PC-9 (cell line): Measurements from ENCODE around the gene PDHX. TPM values are rescaled to one million over a fixed set of nuclear protein-coding genes. Genes with fewer than 3 reads are reported as not detected.

Source experiments
- BruUV-seq: library from RNA; stranded (reverse); fragments of 400-500 nt; replicated peaks from 2 replicates; lab custom pipeline; 2021; lab: Mats Ljungman, UMichigan
- CTCF ChIA-PET: fragments of 300-600 bp; sonication (Branson Sonifier 250); formaldehyde crosslinking; loops from one replicate; lab custom pipeline; 2022; ENCODE audit warnings: antibody characterized with exemption; lab: Charles Lee
- POLR2A ChIA-PET: fragments of 300-600 bp; sonication (Branson Sonifier 250); formaldehyde crosslinking; loops from one replicate; lab custom pipeline; 2022; ENCODE audit warnings: antibody characterized with exemption; ENCODE audit not compliant: unreplicated experiment; lab: Charles Lee
- DNase-seq, 2 experiments: peaks; one replicate each; pipeline versions ENCODE4 v3.0.0 to v3.0.0-alpha.2; 2015 to 2022; ENCODE audit warnings: mixed read lengths in 1 of 2
- H2AFZ ChIP-seq: fragments of 200-600 bp; sonication (generic); 2 replicates; pipeline ENCODE4 v1.8.1; 2017; ENCODE audit warnings: antibody characterized with exemption
- H3F3A ChIP-seq: fragments of 200-600 bp; sonication (generic); 2 replicates; pipeline ENCODE4 v1.8.1; 2017; ENCODE audit warnings: antibody characterized with exemption, mild to moderate bottlenecking, low read depth; ENCODE audit not compliant: insufficient read depth
- H3K27ac ChIP-seq: fragments of 200-600 bp; sonication (generic); 2 replicates; pipeline ENCODE4 v1.6.1; 2016; ENCODE audit warnings: mixed run types
- H3K27me3 ChIP-seq: fragments of 200-600 bp; sonication (generic); 2 replicates; pipeline ENCODE4 v1.6.1; 2016; ENCODE audit warnings: low read depth, mixed run types; ENCODE audit not compliant: insufficient read depth
- H3K36me3 ChIP-seq: fragments of 200-600 bp; sonication (generic); 2 replicates; pipeline ENCODE4 v1.6.1; 2016; ENCODE audit warnings: low read depth, mixed run types
- H3K4me1 ChIP-seq: fragments of 200-600 bp; sonication (generic); replicated peaks from 2 replicates; pipeline ENCODE4 v1.6.1; 2016; ENCODE audit warnings: mixed run types; ENCODE audit not compliant: insufficient read depth
- H3K4me2 ChIP-seq: fragments of 200-600 bp; sonication (generic); 2 replicates; pipeline ENCODE4 v1.6.1; 2017; ENCODE audit warnings: mixed run types
- H3K4me3 ChIP-seq: fragments of 200-600 bp; sonication (generic); 2 replicates; pipeline ENCODE4 v1.6.1; 2016; ENCODE audit warnings: mixed run types
- H3K79me2 ChIP-seq: fragments of 200-600 bp; sonication (generic); 2 replicates; pipeline ENCODE4 v1.6.1; 2017; ENCODE audit warnings: low read depth, mixed run types
- H3K9me2 ChIP-seq: fragments of 200-600 bp; sonication (generic); 2 replicates; pipeline ENCODE4 v1.8.1; 2017; ENCODE audit warnings: mild to moderate bottlenecking; ENCODE audit not compliant: insufficient read depth
- H3K9me3 ChIP-seq: fragments of 200-600 bp; sonication (generic); 2 replicates; pipeline ENCODE4 v1.8.1; 2016; ENCODE audit warnings: low read depth; ENCODE audit not compliant: insufficient read depth
- H4K20me1 ChIP-seq: fragments of 200-600 bp; sonication (generic); 2 replicates; pipeline ENCODE4 v1.8.1; 2017; ENCODE audit not compliant: insufficient read depth
- CTCF ChIP-seq: fragments of 200-600 bp; sonication (generic); conservative IDR thresholded peaks from 2 replicates; pipeline ENCODE4 v1.6.1; 2017; ENCODE audit warnings: mixed run types, antibody characterized with exemption, mild to moderate bottlenecking, moderate library complexity
- EZH2 ChIP-seq: fragments of 200-600 bp; sonication (generic); IDR thresholded peaks from 2 replicates; pipeline ENCODE4 v1.8.0; 2017; ENCODE audit warnings: antibody characterized with exemption, low read depth
- intact Hi-C: fragments of 100-400 bp; cut with micrococcal nuclease; formaldehyde crosslinking; loops from one replicate; pipeline ENCODE4 v1.10.0; 2022; ENCODE audit not compliant: unreplicated experiment
- total RNA-seq: library from RNA; stranded (reverse); gene quantifications from 2 replicates; pipeline ENCODE4 v1.2.3, GENCODE V29; 2021

Gene PDHX
- total RNA-seq, 1 experiment from 2014 or later, result 47.0 TPM

DNA sequence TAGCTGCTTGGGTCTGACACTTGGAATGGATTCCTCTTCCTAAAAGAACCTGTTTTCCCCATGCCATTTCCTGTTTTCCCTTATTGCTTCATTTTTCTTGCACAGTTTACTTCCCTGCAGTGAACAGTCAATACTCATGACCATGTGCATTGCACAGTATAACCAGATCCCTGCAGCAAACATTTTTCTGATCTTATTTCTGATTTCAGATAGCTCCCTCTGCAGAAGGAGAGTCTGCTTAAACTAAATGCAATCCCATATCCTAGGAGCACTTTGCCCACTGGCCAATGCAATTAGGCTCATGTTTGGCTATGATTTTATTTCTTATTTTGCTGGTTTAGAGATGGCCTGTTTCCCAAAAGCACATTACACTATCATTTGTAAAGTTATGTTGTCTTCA, 125.8 kb downstream of the PDHX start:
- no peak overlapping the region for H2AFZ ChIP-seq
- CTCF ChIA-PET, result interaction anchor here (0.6 kb wide), 1 partner anchor 99 kb away, joined by 3 read pairs; no protein-coding TSS in a partner anchor
- no peaks in the 10 kb centered on the region for H3K9me3 ChIP-seq
- H3K36me3 ChIP-seq, result no peaks in the 10 kb centered on the region
- no peak overlapping the region for H3K27ac ChIP-seq
- H3K9me2 ChIP-seq, result no peaks in the 10 kb centered on the region
- H3K4me1 ChIP-seq, result peaks cover 51% of the 10 kb centered on the region
- intact Hi-C loops, result no loop called here
- POLR2A ChIA-PET, result no interaction called here
- no peaks in the 10 kb centered on the region for H4K20me1 ChIP-seq
- H3K4me3 ChIP-seq, result no peak overlapping the region
- no TSS peak for BruUV-seq
- peaks cover 31% of the 10 kb centered on the region; the same call in 1 of the 2 replicates for H3F3A ChIP-seq
- H3K27me3 ChIP-seq, result no peaks in the 10 kb centered on the region
- peak in 1 of 2 experiments; percentile 41 for DNase-seq
- no peaks in the 10 kb centered on the region for H3K79me2 ChIP-seq
- no peak overlapping the region for H3K4me2 ChIP-seq
- TF ChIP-seq EZH2 (no peak), CTCF (no peak)

DNA sequence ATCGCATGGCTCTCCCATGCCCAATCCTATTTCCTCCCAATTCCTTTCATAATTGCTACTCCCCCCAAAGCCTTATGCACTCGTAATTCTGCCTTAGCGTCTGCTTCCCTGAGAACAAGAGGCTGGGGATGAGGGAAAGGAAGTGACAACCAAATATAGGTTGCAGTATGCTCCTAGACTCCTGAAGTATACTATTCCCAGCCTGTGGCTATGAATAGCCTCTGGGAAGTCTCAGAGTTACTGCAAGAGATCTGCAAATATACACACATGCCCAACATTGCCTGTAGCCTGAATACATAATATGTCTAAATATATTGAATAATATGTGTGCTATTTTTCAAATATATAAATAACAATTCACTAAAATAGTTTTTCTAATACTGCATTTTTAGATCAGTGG, 126.5 kb downstream of the PDHX start:
- Histone ChIP-seq H3K79me2 (no peaks in the 10 kb centered on the region), H3K4me2 (no peak overlapping the region), H3K4me3 (no peak overlapping the region), H3K27me3 (no peaks in the 10 kb centered on the region), H3K27ac (no peak overlapping the region), H2AFZ (no peak overlapping the region), H3K36me3 (no peaks in the 10 kb centered on the region), H3F3A (peaks cover 31% of the 10 kb centered on the region; the same call in 1 of the 2 replicates), H3K9me3 (no peaks in the 10 kb centered on the region), H4K20me1 (no peaks in the 10 kb centered on the region), H3K9me2 (no peaks in the 10 kb centered on the region), H3K4me1 (peaks cover 49% of the 10 kb centered on the region)
- no peak for DNase-seq
- no peak for TF ChIP-seq EZH2
- TF ChIP-seq CTCF, result no peak
- intact Hi-C loops, result no loop called here
- ChIA-PET POLR2A (no interaction called here), CTCF (no interaction called here)
- no TSS peak for BruUV-seq

DNA sequence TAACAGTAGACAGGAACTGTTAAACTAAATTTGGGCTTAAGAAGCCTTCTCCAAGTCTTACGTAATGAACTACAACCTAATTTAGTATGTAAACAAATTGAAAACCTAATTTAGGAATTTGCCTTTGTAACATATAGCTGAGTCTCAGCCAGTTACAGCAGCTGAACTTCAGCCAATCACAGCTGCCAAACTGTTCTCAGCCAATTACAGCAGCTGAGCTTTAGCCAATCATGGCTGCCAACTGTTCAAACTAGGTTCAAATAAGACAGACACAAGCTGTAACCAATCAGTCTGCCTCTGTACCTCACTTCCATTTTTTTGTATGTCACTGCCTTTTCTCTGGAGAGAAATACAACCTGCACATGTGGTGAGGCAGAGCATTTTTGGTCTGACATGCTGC, 127.5 kb downstream of the PDHX start:
- CTCF ChIA-PET, result no interaction called here
- POLR2A ChIA-PET, result interaction anchor here (0.7 kb wide), 2 partner anchors 88 to 389 kb away, joined by 3 read pairs; no protein-coding TSS in a partner anchor
- no TSS peak for BruUV-seq

More for the DNA sequence above, 127.5 kb downstream of the PDHX start:
- Histone ChIP-seq H3K4me2 (no peak overlapping the region), H3K9me2 (no peaks in the 10 kb centered on the region), H4K20me1 (no peaks in the 10 kb centered on the region), H3K27ac (no peak overlapping the region), H3K36me3 (no peaks in the 10 kb centered on the region), H3K4me3 (no peak overlapping the region), H3K4me1 (peaks cover 39% of the 10 kb centered on the region), H3K9me3 (0 out of 2 replicates have a peak, but pooled peaks cover 6% of the 10 kb centered on the region), H2AFZ (no peak overlapping the region), H3K27me3 (no peaks in the 10 kb centered on the region), H3F3A (peaks cover 31% of the 10 kb centered on the region; the same call in 1 of the 2 replicates), H3K79me2 (no peaks in the 10 kb centered on the region)
- TF ChIP-seq CTCF (no peak), EZH2 (no peak)
- no peak for DNase-seq
- intact Hi-C loops, result no loop called here
